Amniotic epithelial cell (primary cell): Measurements from ENCODE around the gene LCNL1.
A peak's percentile ranks its signal among the peaks of the same experiment; 100 is the strongest.

Experiments
- DNase-seq: peaks from one replicate; pipeline ENCODE4 v3.0.0-alpha.2; 2010; ENCODE audit warnings: low read depth

LCNL1 gene

GRCh38 chr9:136975644-136976043 lies 7.1 kb upstream of the LCNL1 start:
- DNase-seq: no peak

DNA sequence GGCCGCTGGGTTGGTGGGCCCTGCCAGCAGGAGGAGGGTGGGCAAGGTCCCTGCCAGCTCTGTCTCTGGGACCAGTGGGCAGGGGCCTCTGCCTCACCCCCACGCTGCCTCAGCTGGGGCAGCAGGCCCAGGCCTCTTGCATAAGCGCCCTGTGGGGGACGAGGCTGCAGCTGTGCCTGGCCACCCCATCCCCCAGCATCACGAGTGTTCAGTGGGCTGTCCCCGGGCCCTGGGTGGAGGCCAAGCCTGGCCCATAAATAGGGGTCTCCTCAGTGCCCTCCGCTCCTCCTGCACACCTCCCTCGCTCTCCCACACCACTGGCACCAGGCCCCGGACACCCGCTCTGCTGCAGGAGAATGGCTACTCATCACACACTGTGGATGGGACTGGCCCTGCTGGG lies 5.6 kb upstream of the LCNL1 start, which contains the start of gene PTGDS:
PTGDS (plus strand) TSS at position 282 of the 400 bp plus-strand sequence; CDS start at position 357, 75 bp downstream.
- peak; percentile 76 for DNase-seq

DNA sequence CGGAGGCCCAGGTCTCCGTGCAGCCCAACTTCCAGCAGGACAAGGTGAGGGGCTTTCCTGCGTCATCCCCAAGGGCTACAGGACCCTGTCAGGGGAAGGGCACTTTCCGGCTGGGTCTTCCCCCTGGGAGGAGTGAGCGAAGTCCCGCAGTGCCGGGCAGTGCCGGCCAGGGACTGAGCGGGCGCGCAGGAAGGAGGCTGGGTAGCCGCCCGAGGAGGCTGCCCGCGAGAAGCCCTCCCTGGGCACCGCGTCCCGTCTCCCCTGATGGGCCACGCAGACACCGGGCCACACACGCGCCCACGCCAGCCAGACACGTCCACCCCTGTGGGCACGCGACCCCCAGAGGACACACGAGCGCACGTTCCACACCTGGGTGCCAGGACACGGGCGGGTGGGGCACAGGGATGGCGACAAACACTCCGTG lies 5.1 kb upstream of the LCNL1 start:
- DNase-seq: no peak

DNA sequence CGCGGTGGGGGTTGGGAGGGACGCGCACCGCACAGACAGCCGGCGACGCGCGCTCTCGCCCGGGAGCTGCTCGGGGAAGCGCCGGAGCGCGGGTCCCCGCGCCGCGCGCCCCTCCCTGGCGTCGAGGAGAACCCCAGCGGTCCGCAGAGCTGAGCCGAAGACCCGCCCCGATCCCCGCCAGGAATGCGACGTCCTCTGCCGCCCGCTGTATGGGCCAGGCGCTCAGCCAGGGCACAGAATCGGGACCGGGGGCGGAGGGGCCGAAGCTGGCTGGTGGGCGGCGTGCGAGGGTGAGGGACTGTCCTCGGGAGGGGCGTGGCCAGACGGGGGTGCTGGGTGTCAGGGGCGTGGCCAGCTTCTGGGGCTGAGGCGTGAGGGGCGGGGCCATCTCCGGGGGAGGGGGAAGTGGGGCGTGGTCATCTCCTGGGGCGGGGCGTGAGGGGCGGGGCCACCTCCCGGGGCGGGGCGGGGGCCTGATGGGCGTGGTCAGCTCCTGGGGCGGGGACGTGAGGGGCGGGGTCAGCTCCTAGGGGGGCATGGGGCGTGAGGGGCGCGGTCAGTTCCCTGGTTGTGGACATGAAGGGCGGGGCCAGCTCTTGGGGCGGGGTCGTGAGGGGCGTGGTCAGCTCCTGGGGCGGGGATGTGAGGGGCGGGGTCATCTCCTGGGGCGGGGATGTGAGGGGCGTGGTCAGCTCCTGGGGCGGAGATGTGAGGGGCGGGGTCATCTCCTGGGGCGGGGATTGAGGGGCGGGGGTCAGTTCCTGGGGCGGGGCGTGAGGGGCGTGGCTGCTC lies 4.5 kb upstream of the LCNL1 start:
- DNase-seq: peak; percentile 47

DNA sequence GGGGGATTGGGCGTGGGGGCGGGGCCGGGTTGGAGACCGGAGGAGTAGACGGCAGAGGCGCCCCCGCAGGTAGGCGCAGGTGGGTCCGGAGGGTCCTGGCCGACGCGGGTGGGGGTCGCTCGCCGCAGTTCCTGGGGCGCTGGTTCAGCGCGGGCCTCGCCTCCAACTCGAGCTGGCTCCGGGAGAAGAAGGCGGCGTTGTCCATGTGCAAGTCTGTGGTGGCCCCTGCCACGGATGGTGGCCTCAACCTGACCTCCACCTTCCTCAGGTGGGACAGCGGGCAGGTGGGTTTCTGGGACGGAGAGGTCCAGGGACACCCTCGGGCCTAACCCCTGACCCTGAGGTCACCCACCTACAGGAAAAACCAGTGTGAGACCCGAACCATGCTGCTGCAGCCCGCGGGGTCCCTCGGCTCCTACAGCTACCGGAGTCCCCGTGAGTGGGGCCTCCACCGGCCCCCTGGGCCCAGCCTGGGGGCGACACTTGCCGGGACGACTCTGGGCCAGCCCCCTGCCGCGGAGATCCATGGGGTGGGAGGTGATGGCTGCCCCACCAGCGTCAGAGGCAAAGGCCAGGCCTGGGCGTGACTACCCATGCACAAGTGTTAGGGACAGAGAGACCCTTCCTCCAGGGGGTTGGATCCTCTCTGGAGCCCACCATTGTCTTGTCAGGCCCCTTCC lies 3.8 kb upstream of the LCNL1 start:
- no peak for DNase-seq

DNA sequence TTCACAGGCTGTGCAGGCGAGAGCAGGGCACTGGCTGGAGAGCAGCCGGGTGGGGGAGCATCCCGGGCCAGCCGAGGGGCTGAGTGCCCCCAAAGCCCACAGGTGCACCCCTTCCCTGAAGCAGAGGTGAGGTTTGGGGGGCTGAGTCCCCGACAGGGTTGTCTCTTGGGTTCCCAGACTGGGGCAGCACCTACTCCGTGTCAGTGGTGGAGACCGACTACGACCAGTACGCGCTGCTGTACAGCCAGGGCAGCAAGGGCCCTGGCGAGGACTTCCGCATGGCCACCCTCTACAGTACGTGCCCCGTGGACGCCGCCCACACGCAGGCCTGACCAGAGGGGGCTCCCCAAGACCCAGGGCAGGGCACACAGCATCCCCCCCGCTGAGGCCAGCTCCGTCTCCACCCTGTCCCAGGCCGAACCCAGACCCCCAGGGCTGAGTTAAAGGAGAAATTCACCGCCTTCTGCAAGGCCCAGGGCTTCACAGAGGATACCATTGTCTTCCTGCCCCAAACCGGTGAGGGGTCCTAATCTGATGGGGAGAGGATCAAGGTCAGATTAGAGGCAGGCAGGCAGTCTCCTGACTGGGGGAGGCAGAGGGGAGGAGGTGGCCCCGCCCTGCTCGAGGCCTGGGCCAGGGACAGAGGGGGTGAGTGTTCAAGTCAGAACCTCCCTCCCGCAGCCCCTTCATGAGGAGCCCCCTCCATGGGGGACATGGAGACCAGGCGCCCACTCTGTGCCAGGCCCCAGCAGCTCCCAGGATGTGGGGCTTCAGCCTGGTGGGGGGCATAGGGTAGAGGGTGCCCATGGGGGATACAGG lies 2.8 kb upstream of the LCNL1 start:
- no peak for DNase-seq

GRCh38 chr9:136980669-136981478 lies 1.9 kb upstream of the LCNL1 start:
- DNase-seq: no peak

GRCh38 chr9:136981588-136982231 lies 1.1 kb upstream of the LCNL1 start:
- DNase-seq: no peak

- DNase-seq: no peak
Measured at GRCh38 chr9:136983167-136983566, 374 bp downstream of the LCNL1 start.

GRCh38 chr9:136983656-136984314 lies 992 bp downstream of the LCNL1 start:
- peak; percentile 41 for DNase-seq

DNA sequence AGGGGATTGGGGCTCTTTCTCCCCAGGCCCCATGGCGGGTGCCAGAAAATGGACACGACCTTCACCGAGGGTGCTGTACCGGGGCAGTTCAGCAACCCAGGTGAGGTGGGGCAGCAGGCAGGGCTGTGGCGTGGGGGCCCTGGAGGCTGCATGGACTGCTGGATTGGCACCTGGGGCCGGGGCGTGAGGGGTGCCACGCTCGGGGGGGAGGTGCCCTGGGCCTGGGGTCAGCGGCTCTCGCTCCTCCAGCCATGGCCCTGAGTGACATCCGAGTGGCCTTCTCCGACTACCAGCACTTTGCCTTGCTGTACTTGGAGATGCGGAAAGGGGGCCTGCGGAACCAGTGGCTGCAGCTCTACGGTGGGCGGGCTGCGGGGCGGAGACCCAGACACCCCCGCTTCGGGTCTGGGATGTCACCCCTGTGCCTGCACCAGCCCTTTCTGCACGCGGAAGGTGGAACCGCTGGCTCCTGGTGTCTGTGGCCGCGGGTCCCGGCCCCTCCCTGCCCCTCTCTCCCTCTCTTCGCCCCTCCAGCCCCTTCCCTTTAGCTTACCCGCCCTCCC lies 1.8 kb downstream of the LCNL1 start:
- DNase-seq: no peak

- DNase-seq: no peak
Measured at GRCh38 chr9:136985027-136985602, 2.3 kb downstream of the LCNL1 start.

DNA sequence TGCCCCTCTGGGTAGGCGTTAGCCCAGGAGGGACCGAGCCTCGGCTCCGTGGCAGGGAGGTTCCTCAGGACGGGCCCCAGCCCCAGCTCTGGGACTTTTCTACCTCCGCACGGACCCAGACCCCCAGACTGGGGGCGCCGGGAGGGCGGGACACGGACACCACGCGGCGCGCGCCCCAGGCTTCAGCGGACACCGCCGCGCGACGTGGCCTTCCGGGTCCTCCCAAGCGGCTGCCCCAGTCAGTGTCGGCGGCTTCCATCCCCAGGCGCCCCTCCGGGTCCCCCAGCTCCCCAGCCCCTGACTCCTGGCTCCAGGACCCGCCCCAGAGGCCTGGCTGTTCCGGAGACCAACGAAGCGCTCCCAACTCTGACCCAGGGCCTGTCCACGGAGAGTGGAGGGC lies 3.1 kb downstream of the LCNL1 start:
- DNase-seq: no peak

GRCh38 chr9:136988872-136989271 lies 6.1 kb downstream of the LCNL1 start:
- DNase-seq: no peak

- no peak for DNase-seq
Measured at GRCh38 chr9:136990242-136990911, 7.6 kb downstream of the LCNL1 start.

DNA sequence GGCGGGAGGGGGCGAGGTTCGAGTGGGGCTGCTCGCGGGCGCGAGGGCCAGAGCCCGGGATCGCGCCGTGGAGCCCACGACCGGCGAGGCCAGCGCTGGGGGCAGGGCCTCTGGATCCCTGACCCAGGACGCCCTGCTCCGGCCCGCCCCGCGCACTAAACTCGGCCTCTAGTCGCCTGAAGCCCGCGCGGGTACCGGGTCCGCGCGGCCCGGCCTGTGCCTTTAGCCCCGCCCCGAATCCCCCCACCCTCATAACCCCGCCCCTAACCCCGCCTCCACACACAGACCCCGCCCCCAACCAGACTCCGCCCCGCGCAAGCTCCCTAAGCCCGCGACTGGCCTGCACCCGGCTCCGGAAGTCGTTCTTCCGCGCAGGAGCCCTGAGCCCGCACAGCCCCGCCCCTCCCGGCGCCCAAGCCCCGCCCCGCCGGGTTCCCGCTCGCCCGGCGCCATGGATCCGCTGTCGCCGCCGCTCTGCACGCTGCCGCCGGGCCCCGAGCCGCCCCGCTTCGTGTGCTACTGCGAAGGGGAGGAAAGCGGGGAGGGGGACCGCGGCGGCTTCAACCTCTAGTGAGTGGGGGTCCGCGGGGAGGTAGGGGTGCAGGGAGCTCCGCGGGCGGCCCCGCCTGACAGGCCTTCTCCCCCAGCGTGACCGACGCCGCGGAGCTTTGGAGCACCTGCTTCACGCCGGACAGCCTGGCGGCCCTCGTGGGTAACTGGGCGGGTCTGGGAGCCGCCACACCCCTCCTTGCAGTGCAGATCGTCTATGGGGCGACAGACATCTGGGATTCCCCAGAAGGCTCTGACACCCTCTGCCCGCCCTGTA lies 9.4 kb downstream of the LCNL1 start, which contains the start of gene PAXX:
PAXX (plus strand) TSS at position 430 of the 826 bp plus-strand sequence; CDS start at position 452, 22 bp downstream.
- DNase-seq: peak; percentile 87

GRCh38 chr9:136992819-136993369 lies 10.1 kb downstream of the LCNL1 start:
- DNase-seq: no peak
